Measurements from ENCODE around the gene ARHGAP33. TPM values are rescaled to one million over a fixed set of nuclear protein-coding genes. Genes with fewer than 3 reads are reported as not detected.

Gene ARHGAP33
- total RNA-seq, 1 donor from 2014 or later = 15.2 TPM

DNA sequence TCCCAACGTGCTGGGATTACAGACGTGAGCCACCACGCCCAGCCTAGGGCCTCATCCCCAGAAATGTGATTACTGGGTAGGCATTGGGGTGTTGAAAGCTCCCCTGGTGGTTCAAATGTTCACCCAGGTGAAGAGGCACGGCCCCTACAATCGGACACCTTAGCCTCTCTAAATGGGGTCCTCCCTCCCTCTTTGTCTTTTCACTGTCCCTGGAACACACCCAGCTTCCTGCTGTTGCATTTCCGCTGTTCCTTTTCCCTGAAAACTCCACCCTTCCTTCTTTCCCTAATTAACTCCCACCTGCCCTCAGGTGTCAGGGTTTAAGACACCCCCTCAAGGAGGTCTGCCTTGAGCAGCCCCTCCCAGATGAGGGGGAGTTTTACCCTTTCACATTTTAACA, 40.9 kb downstream of the ARHGAP33 start:
- no peak for DNase-seq (ENCODE audit: extremely low spot score, unreplicated experiment)
- Mint-ChIP-seq H3K4me3 (ENCODE audit: unreplicated experiment) (no peak overlapping the region), H3K4me1 (ENCODE audit: unreplicated experiment) (no peaks in the 10 kb centered on the region), H3K9me3 (ENCODE audit: unreplicated experiment) (no peaks in the 10 kb centered on the region), H3K27ac (ENCODE audit: unreplicated experiment) (no peak overlapping the region), H3K36me3 (ENCODE audit: unreplicated experiment) (no peaks in the 10 kb centered on the region), H3K27me3 (ENCODE audit: unreplicated experiment) (peaks cover 17% of the 10 kb centered on the region)
- TF ChIP-seq, protein P1, sequence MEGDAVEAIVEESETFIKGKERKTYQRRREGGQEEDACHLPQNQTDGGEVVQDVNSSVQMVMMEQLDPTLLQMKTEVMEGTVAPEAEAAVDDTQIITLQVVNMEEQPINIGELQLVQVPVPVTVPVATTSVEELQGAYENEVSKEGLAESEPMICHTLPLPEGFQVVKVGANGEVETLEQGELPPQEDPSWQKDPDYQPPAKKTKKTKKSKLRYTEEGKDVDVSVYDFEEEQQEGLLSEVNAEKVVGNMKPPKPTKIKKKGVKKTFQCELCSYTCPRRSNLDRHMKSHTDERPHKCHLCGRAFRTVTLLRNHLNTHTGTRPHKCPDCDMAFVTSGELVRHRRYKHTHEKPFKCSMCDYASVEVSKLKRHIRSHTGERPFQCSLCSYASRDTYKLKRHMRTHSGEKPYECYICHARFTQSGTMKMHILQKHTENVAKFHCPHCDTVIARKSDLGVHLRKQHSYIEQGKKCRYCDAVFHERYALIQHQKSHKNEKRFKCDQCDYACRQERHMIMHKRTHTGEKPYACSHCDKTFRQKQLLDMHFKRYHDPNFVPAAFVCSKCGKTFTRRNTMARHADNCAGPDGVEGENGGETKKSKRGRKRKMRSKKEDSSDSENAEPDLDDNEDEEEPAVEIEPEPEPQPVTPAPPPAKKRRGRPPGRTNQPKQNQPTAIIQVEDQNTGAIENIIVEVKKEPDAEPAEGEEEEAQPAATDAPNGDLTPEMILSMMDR (IDR thresholded peaks at IDR 0.05) = no peak

DNA sequence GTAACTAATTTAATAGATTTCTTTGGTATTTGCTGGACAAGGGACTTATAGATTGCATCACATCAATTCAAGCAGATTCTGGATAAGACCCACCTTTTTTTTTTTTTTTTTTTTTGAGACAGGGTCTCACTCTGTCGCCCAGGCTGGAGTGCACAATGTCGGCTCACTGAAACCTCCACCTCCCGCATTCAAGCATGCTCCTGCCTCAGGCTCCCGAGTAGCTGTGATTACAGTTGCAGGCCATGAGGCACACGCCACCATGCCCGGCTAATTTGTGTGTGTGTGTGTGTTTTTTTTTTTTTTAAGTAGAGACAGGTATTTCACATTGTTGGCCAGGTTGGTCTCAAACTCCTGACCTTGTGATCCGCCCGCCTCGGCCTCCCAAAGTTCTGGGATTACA, 41.5 kb downstream of the ARHGAP33 start:
- Mint-ChIP-seq H3K4me1 (ENCODE audit: unreplicated experiment) (no peaks in the 10 kb centered on the region), H3K27ac (ENCODE audit: unreplicated experiment) (no peak overlapping the region), H3K36me3 (ENCODE audit: unreplicated experiment) (no peaks in the 10 kb centered on the region), H3K27me3 (ENCODE audit: unreplicated experiment) (peaks cover 17% of the 10 kb centered on the region), H3K9me3 (ENCODE audit: unreplicated experiment) (no peaks in the 10 kb centered on the region), H3K4me3 (ENCODE audit: unreplicated experiment) (no peak overlapping the region)
- DNase-seq (ENCODE audit: extremely low spot score, unreplicated experiment) = no peak
- TF ChIP-seq, protein P1 (IDR thresholded peaks at IDR 0.05) = no peak

GRCh38 chr19:35818445-35818844, 43.1 kb downstream of the ARHGAP33 start:
- no peaks in the 10 kb centered on the region for H3K9me3 Mint-ChIP-seq (ENCODE audit: unreplicated experiment)
- H3K36me3 Mint-ChIP-seq (ENCODE audit: unreplicated experiment) = no peaks in the 10 kb centered on the region
- H3K27me3 Mint-ChIP-seq (ENCODE audit: unreplicated experiment) = peaks cover 19% of the 10 kb centered on the region
- H3K4me3 Mint-ChIP-seq (ENCODE audit: unreplicated experiment) = no peak overlapping the region
- no peaks in the 10 kb centered on the region for H3K4me1 Mint-ChIP-seq (ENCODE audit: unreplicated experiment)
- no peak for DNase-seq (ENCODE audit: extremely low spot score, unreplicated experiment)
- TF ChIP-seq, protein P1 (IDR thresholded peaks at IDR 0.05) = no peak
- no peak overlapping the region for H3K27ac Mint-ChIP-seq (ENCODE audit: unreplicated experiment)

GRCh38 chr19:35822579-35822978, 47.2 kb downstream of the ARHGAP33 start:
- Mint-ChIP-seq H3K36me3 (ENCODE audit: unreplicated experiment) (no peaks in the 10 kb centered on the region), H3K27ac (ENCODE audit: unreplicated experiment) (no peak overlapping the region), H3K9me3 (ENCODE audit: unreplicated experiment) (no peaks in the 10 kb centered on the region), H3K4me1 (ENCODE audit: unreplicated experiment) (no peaks in the 10 kb centered on the region), H3K27me3 (ENCODE audit: unreplicated experiment) (peaks cover 20% of the 10 kb centered on the region), H3K4me3 (ENCODE audit: unreplicated experiment) (no peak overlapping the region)
- TF ChIP-seq, protein P1 (IDR thresholded peaks at IDR 0.05) = no peak
- DNase-seq (ENCODE audit: extremely low spot score, unreplicated experiment) = no peak

GRCh38 chr19:35824150-35824549, 48.8 kb downstream of the ARHGAP33 start:
- H3K4me3 Mint-ChIP-seq (ENCODE audit: unreplicated experiment) = no peak overlapping the region
- no peaks in the 10 kb centered on the region for H3K36me3 Mint-ChIP-seq (ENCODE audit: unreplicated experiment)
- H3K27me3 Mint-ChIP-seq (ENCODE audit: unreplicated experiment) = peaks cover 11% of the 10 kb centered on the region
- no peak for DNase-seq (ENCODE audit: extremely low spot score, unreplicated experiment)
- H3K27ac Mint-ChIP-seq (ENCODE audit: unreplicated experiment) = no peak overlapping the region
- TF ChIP-seq, protein P1 (IDR thresholded peaks at IDR 0.05) = no peak
- H3K4me1 Mint-ChIP-seq (ENCODE audit: unreplicated experiment) = no peaks in the 10 kb centered on the region
- no peaks in the 10 kb centered on the region for H3K9me3 Mint-ChIP-seq (ENCODE audit: unreplicated experiment)

Measured in osteocyte (in vitro differentiated cells).